NCI-H524 (cell line): Measurements from ENCODE around the gene GAS7.

Experiments used
- DNase-seq, 2 experiments: peaks; one replicate each; lab custom pipeline; 2025; lab: John Stamatoyannopoulos, UW

The GAS7 gene

DNA sequence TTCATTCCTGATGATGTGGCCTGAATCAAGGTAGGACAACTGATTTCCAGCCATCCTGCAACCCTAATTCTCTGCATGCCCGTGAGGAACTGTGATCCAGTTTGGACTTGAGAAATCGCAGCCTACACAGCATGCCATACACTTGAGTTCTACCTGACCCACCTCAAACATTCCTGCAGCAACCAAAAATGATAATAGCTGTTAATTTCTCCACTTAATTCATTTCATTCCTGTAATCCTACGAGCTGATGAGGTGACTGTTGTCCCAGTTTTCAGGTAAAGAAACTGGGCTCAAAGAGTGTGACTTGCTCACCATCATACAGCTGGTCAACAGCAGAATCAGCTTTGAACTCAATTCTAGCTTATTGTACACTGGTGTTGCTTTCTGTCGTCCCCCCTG lies 2.2 kb upstream of the GAS7 start:
- no peak for DNase-seq

DNA sequence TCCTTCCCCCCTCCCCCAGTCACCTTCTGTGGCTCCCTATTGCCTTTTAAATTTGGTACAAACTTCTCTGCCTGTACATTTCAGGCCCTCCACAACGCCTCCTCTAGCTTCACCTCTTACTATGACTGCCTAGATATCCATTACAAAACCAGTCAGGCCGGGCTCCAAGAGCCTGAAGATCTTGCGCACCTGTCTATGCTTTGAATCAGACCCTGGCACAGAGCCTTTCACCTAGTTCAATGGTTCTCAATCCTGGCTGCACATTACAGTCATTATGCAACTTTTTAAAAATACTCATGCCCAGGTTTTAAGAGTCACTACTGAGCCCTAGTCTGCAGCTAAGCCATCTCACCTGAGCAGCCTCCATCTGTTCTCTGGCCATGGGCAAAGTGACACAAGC lies 1.6 kb upstream of the GAS7 start:
- no peak for DNase-seq

DNA sequence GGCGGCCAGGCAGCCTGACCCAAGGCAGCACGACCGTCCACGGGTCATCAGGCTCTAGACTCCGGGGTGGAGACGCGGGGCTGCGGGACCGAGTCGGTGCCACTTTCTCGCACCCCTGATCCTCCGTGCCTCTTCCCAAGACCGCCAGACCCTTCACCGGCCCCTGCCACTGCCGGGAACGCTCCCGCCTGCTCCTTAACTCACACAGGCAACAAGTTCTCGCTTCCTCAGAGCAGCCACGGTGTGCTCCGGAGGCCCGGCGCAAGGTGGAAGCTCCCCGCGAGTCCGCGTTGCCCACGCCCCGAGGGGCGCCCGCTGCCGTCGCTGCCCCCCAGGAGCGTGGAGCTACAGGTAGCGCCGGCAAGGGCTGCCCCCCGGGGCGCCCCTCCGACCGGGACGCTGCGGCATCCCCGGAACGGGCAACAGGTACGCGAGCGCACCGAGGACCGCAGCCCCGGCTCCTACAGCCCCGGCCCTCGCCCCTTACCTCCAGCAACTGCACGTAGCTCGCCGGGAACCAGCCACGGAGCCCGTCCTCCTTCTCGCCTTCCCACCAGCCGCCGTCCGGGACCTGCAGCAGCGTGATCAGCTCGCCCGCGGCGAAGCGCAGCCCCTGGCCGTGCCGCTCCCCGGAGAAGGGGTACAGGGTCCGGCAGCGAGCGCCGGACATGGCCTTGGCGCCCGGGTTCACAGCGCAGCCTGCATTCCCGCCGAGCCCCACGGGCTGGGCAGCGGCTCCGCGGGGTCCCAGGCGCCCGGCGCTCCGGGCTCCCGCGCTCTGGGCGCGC lies 491 bp downstream of the GAS7 start:
- DNase-seq: peak in 1 of 2 experiments; percentile 5

DNA sequence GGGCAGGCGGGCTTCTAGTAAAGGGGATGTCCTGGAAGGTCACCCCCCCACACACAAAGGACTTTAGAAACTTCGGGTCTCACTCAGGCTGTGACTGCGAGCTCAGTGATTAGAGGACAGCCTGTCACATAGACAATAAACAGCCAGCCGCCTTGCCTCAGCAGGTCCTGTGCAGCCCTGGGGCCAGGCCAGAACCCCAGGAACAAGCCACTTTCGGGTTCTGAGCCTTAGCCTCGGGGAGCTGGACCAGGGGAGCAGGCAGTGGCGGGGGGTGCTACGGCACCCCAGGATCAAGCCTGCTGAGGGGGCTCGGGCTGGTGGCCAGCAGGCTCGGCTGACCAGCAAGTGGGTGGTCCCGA lies 1.1 kb downstream of the GAS7 start:
- no peak for DNase-seq

DNA sequence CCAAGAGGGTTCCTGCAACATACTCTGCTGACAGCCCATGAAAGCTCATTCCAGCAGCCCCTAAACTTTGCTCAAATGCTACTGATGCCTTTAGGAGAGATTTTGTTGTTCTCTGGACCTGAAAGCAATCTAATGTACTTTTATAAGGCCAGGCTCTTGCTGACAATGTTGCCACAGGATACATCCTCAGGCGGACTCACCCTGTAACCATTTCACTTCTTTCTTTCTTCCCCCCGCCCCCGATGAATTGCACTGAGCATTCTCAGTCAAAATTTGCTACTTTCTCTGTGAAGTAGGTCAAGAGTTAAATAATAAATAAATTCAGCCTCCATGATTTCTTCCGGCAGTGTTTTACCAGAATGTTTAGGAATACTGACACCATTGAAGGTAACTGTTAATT lies 1.5 kb downstream of the GAS7 start:
- DNase-seq: no peak

DNA sequence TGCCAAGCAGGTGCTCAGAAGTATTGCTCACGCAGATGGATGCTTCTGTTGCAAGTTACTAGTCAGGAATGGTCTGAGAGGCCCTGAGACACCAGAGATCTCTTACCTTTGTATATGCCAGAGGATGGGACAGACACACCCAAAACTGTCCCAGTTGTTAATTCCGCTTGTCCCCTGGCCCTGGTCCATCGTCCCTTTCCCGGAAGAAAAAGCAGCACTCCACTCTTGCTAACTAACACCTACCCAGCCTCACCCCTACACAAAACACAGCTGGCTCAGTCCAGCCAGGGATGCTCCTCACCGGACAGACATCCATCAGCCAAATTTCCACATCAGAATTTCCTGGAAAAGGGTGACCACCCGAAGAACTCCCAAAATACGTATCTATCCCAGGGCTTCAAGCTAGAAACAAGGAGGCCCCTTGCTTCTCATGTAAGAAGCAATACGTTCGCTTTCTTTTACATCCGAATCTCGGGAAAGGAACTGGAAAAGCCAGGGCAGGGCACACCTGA lies 2.0 kb downstream of the GAS7 start:
- DNase-seq: no peak

DNA sequence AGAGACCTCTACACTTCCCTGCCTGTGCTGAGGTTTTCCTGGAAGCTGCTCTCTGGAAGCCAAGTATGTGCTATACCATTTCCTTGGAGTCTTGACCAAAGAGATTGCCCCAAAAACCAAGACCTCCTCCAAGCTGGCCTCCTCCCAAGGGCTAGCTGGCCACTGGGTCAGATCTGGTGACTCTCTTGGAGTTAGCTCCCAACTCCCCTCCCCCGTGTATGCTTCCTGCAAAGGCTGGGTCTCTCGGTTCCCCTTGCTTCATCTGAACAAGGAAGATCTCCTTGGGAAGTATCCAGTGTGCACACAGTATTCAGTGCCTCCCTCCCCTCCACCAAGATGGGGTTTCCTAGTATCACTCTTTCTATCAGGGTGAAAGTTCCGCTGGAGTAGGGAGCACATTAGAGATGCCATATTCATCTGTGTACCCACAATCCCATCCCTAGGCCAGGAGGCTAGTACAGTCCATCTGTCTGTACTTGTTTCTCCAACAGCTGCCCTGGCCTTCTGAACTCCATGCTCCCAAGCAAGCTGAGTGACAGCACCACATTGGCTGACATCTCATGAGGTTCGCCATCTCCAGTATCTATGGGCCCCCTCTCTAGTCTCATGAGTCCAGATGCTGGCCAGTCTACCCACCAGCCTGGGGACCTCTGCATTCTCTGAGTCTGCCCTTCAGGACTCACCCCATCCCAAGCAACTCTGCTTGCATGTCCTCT lies 3.2 kb downstream of the GAS7 start:
- no peak for DNase-seq

DNA sequence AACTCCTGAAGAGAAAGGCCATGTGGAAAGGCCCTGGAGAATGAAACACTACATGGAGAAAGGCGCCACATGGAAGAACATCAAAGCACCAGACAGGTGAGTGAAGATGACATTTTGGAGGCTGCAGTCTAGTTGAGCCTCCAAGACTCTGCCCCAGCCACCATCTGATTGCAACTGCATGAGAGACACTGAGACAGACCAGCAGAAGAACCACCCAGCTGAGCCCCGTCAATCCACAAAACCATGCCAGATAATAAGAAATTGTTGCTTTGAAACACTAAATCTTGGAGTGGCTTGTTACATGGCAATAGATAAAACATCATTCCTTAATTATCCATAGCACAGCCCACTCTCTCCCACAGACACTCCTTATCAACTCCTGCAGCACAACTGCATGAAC lies 4.8 kb downstream of the GAS7 start:
- no peak for DNase-seq

DNA sequence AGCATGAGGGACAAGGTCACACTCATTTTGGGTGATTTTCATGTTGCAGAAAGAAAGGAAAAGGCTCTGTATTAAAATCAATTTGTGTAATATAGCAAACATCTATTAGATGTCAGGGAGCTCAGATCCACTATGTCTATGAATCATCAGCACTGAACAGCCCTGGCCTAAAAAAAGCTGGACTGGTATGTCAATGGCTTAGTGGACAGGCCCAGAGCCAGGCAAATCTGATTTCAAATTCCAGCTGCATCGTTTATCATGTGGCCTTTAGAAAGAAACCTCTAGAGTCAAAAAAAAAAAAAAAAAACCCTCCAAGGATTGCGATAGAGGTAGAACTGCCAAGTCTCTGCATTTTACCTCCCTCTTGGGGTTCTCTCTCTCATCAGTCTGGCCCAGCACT lies 5.4 kb downstream of the GAS7 start:
- DNase-seq: no peak

DNA sequence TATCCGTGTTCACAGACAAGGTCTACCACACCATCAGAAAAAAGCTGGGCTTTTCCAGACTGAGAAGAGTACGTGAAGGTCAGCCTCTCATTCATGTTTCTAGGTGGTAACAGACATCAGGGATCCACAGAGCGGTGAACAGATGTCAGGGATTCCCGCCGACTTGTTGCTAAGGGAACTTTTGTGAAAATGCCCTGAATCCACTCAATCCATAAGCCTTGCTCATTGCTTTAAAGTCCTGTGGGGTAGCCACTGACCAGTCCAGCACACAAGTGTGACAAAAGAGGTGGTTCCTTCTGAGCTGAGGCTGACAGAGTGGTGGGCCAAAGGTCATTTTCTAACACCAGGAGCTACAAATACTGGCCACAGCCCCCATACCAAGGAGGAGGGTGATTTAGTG lies 5.9 kb downstream of the GAS7 start:
- DNase-seq: peak in 1 of 2 experiments; percentile 19

DNA sequence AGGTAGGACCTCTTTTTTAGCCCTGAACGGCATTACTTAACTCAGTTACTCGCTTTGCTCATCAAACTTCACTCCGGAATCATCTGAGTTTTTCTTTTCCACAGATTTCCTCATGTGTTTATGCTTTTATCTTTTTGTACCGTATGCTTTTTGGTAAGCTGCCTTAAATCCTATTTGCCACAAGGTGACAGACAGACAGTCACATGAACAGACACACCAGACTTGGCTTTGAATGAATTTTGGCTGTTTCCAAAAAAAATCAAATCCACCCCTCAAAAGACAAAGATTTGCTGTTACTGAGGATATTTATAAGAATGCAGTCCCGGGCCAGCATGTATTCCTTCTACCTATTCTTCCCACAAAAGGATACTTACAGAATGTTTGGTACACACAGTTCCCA lies 10.9 kb downstream of the GAS7 start:
- no peak for DNase-seq

DNA sequence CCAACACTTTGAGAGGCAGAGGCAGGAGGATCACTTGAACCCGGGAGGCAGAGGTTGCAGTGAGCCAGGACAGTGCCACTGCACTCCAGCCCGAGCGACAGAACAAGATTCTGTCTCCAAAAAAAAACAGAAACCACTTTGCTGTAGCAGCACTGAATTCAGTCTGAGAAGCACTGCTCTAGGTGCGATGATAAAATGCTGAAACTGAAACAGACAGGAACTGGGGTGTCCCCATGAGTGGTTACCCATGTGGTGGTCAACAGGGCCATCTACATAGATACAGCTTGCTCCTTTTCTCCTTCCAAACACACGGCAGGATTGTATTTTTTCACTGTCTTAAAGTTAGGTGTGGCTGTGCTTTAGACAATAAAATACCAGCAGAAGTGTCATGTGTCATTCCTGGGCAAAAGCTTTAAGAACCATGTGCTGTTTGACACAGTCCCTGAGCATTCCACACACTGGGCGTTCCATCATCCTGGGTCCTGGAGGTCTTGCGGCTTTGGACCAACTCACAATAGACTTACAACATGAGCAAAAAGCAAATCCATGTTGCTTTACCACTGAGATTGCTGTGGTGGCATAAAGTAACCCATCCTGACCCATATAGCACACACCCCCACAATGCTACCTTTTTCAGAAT lies 11.5 kb downstream of the GAS7 start:
- no peak for DNase-seq

DNA sequence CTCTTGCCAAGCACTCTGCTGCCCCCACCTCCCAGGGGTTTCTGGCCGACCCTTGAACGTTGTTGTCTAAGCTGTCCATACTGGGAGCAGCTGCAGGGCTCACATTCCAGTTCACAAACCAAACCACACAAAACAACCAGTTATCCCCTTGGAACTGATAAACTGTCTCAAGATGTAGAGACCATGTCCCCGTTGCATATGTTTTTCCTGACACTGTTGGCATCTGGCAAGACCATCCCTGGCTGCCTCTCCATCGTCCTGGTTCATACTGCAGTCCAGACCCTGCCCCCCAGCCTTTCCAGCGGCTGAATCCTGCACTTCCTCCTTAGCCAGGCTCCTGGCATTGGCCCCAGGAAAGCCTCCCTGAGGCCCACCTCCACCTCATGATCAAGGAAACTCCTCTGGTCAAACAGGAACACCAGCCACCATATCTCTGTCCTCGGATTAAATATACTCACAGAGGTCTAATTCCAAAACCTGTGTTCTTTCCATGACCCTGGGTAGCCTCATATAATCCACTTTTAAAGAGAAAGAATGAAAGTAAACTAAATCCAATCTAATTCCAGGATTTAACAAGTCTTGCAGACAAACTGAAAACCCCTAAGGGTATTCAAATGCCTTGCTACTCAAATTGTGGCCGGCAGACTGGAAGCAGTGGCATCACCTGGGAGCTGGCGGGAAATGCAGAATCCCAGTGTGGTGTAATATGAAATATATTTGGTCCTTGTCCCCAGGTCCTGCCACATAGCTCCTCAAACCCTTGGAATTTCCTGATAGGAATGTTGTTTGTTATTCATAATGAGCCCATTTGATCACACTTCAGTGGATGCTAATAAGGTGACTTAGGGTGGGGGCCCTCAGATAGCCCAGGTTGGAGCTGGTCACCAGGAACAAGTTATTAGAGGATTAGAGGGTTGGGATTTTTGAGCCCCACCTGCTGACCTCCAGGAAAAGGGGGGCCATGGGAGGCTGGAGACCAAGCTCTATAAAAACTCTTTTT lies 14.2 kb downstream of the GAS7 start:
- no peak for DNase-seq

DNA sequence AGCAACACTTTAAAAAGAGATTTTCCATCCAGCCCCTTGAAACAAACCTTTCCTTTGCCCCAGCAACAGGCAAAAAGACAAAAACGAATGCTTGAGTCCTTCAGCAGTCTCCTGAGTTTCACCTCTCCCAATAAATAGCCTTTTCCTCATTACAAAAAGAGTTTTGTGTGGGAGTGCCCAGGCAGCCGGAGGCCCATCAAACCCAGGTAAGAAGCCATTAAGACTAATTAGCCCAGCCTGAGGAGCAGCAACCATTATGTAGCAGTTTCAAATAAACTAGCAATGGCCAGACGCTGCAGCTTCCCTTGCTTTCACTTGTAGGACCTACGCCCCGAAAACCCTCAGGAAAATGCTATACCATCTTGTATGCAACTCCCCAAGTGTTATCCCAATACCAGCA lies 15.6 kb downstream of the GAS7 start:
- no peak for DNase-seq

DNA sequence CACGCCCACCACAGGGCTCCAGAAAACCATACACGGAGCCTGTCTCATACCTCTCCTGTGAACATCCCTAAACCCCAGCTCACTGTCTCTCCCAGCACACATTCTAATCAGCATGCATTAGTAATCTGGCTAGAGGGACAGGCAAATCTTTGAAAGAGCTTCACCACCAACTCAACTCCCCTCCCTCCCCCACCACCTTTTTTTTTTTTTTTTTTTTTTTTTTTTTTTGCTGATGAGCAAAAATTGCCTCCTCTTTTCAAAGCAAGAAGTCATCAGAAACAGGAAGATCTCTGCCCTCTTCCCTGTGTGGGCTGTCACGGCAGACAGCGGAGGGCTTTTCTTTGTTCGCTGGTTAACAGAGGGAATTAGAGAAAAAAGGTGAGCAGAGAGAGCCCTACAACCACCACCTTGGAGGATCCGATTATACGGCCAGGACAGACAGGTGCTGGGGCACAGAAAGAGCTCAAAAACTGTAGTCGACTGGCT lies 19.9 kb downstream of the GAS7 start:
- DNase-seq: no peak

DNA sequence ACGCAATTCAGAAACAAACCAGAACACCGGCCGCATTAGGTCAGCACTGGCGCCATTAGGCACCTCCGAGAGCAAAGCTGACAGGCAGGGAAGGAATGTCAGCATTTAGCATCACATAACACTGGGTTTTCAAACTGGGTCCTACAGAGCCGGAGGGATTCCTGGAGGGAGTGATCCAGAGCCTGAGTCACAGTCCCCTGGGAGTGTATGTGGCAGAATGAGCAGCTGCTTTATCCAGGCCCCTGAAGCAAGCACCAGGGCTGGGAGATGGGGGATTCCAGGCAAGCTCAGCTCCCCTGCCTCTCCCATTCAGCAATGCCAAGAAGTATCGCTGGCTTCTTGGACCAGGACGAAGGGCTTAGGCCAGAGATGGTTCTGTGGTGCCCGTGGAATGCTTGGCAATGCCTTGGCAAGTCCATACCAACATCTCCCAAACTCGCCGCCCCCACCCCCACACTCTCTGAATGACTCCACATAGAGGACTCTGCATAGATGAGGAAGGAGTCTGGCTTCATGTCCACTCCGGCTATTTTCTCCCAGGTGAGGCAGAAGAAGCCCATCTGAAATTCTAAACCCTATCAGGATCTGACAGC lies 20.4 kb downstream of the GAS7 start:
- DNase-seq: peak in 1 of 2 experiments; percentile 29

DNA sequence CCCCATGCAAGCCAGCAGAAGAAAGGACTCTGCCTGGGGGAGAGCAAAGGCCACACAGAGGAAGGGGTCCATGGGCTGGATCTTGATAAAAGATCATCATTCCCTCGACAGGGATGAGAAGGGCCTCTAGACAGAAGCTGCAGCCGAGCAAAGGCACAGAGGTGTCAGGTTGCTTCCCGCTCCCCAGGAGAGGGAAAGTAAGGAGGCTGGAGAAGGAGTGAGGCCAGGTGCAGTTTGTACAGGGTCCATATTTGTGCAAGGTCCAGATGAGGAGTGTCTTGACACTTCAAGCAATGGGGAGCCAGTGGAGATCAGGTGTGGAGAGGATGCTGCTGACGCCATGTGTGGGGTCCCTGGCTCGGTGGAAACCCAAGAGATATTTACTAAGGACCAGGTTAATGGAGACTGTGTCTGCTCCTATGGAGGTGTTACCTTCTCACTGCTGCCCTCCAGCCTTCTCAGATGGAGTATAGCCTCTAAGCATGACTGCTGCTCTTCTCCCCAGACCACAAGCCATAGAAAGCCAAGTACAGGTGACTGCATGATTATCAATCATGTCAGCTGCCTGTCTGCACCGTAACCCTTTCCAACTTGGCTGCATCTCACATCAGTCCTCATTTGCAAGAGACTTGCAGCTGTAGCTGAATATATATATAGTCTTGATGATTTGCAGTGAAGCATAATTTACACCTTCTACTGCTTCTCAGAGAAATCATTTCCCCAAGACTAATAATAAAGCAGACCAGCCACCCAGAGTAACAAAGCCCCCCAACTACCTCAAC lies 21.1 kb downstream of the GAS7 start:
- DNase-seq: no peak

DNA sequence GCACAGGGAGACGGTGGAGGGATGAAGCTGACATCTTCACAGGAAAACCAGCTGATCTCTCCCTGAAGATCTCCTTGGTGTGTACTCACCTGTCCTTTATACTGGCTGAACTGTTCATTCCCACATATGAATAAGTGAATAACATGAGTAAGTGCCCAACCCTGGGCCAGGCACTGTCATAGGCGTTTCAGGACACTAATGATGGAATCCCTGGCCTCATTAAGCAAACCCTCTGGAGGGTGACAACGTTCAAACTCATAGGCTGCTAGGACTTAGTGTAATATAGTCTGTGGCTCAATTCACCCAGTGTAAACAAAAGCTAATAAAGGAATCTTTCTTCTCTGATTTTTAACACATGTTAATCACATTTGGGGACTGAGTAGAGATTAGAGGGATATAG lies 24.5 kb downstream of the GAS7 start:
- no peak for DNase-seq

DNA sequence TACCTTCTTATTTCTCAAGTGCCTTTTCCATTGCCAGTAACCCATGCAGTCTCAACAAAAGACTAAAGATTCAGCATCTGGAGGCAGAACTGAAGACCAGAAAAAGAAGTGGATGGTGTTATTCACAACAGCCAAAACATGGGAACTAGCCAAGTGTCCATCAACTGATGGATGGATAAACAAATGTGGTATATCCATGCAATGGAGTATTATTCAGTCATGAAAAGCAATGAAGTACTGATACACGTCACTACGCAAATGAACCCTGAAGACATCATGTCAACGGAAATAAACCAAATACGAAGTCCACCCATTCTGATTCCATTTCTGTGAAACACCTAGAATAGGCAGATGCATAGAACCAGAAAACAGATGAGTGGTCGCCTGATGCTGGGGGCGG lies 25.6 kb downstream of the GAS7 start:
- no peak for DNase-seq

DNA sequence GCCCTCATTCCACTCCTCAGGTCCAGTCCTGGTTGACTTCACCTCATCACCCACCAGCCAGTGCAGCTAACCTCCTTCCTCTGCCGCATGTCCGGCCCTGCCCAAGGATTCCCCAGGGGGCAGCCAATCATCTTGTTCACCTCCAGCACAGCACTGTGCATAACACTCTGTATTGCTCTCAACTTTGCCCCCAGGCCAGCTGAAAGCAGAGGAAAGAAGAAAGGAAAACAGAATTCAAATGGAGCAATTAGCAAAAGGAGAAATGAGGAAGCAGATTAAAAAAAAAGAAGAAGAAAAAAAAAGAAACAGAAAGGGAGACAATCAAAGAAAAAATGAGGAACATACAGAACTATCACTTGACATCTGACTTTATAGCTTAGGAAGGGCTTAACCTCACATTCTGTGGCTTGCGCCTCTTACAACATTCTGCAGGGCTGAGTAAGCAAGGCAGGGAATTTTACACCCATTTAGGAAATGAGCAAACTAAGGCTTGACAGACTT lies 26.1 kb downstream of the GAS7 start:
- no peak for DNase-seq
